ENCODE results near the gene COL4A2. TPM values are rescaled to one million over a fixed set of nuclear protein-coding genes. Genes with fewer than 3 reads are reported as not detected.

The COL4A2 gene
- total RNA-seq, 3 donors from 2014 or later (not counting 1 experiment from before 2014, with no cell fraction given), result not detected

DNA sequence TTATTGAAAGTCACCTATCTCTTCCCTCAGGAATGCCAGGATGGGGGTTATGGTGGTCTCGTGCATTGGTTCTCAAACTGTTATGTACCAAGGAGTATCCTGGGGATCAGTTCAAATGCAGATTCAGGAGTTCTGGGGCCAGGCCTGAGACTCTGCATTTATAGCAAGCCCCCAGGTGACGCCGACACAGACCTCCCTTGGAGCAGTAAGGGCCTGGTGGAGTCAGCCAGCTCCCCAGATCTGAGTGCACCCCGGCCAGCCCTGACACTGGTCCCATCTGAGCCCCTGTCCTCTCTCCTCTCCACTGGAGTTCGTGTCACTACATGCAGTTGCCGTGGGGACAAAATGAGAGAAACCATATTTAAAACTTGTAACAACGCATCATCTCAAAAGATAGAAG lies 112.9 kb downstream of the COL4A2 start:
- Mint-ChIP-seq H3K36me3 (no peaks in the 10 kb centered on the region), H3K27ac (no peak overlapping the region), H3K9me3 (no peaks in the 10 kb centered on the region), H3K4me1 (peaks cover 0 to 11% of the 10 kb centered on the region in 2 donors), H3K27me3 (ENCODE audit: low read depth in 2 of 2) (peaks cover 35 to 76% of the 10 kb centered on the region in 2 donors), H3K4me3 (no peak overlapping the region)
- Histone ChIP-seq H3K4me1 (ENCODE audit: control insufficient read depth, insufficient read depth, low read length) (no peaks in the 10 kb centered on the region), H3K27me3 (ENCODE audit: control insufficient read depth, insufficient read depth, low read length) (peaks cover 15% of the 10 kb centered on the region), H3K36me3 (ENCODE audit: control insufficient read depth, insufficient read depth, low read length) (no peaks in the 10 kb centered on the region), H3K27ac (ENCODE audit: low read length) (no peak overlapping the region), H3K9me3 (ENCODE audit: control insufficient read depth, insufficient read depth, low read length) (no peaks in the 10 kb centered on the region), H3K4me3 (ENCODE audit: low read length) (no peak overlapping the region)
- intact Hi-C loops (cut with micrococcal nuclease), result no loop called here
- WGBS (ENCODE audit: insufficient coverage), result 91% methylated on average over 7 of the region's 7 CpGs
- DNase-seq, result no peak
- TF ChIP-seq, protein P1, sequence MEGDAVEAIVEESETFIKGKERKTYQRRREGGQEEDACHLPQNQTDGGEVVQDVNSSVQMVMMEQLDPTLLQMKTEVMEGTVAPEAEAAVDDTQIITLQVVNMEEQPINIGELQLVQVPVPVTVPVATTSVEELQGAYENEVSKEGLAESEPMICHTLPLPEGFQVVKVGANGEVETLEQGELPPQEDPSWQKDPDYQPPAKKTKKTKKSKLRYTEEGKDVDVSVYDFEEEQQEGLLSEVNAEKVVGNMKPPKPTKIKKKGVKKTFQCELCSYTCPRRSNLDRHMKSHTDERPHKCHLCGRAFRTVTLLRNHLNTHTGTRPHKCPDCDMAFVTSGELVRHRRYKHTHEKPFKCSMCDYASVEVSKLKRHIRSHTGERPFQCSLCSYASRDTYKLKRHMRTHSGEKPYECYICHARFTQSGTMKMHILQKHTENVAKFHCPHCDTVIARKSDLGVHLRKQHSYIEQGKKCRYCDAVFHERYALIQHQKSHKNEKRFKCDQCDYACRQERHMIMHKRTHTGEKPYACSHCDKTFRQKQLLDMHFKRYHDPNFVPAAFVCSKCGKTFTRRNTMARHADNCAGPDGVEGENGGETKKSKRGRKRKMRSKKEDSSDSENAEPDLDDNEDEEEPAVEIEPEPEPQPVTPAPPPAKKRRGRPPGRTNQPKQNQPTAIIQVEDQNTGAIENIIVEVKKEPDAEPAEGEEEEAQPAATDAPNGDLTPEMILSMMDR (IDR thresholded peaks at IDR 0.05), result no peak
- ATAC-seq, result no peak

DNA sequence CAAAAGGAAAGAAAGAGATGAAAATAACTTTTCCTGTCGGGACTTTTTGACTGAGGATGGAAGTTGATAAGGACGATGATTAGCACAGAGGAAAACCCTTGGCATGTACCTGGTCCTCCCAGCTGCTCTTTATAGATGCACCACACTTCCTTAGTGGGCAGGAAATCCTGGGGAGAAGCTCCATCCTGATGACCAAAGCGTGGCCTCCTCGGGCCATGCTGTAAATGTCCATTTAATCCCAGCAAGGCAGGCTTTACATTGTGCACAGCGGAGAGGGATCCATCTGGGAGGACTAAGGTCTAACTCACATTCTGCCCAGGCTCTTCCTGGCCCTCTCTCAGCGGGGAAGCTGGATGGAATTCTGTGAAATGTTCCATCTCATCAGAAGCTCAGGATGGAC lies 113.5 kb downstream of the COL4A2 start:
- DNase-seq (no peak), ATAC-seq (no peak)
- Mint-ChIP-seq H3K27ac (no peak overlapping the region), H3K4me1 (peaks cover 0 to 11% of the 10 kb centered on the region in 2 donors), H3K4me3 (no peak overlapping the region), H3K27me3 (ENCODE audit: low read depth in 2 of 2) (peaks cover 38 to 81% of the 10 kb centered on the region in 2 donors), H3K9me3 (no peaks in the 10 kb centered on the region), H3K36me3 (no peaks in the 10 kb centered on the region)
- no peaks in the 10 kb centered on the region for H3K36me3 ChIP-seq (ENCODE audit: control insufficient read depth, insufficient read depth, low read length)
- H3K27me3 ChIP-seq (ENCODE audit: control insufficient read depth, insufficient read depth, low read length), result peaks cover 15% of the 10 kb centered on the region
- no peaks in the 10 kb centered on the region for H3K9me3 ChIP-seq (ENCODE audit: control insufficient read depth, insufficient read depth, low read length)
- TF ChIP-seq, protein P1 (IDR thresholded peaks at IDR 0.05), result no peak
- WGBS (ENCODE audit: insufficient coverage), result 27% methylated on average over 5 of the region's 6 CpGs
- intact Hi-C loops (cut with micrococcal nuclease), result no loop called here
- H3K27ac ChIP-seq (ENCODE audit: low read length), result no peak overlapping the region
- no peaks in the 10 kb centered on the region for H3K4me1 ChIP-seq (ENCODE audit: control insufficient read depth, insufficient read depth, low read length)
- H3K4me3 ChIP-seq (ENCODE audit: low read length), result no peak overlapping the region

DNA sequence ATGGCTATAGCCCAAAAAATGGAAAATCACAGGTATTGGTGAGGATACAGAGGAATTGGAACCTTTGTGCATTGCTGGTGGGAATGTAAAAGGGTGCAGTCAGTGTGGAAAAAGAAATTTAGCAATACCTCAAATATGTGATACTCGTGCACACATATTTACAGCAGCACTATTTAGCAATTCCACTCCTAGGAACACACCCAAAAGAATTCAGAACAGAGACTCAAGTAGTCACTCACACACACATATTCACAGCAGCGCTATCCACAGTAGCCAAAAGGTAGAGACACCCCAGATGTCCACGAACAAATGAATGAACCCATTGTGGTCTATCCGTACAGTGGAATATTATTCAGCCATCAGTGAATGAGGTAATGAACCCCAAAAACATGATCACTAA lies 114.0 kb downstream of the COL4A2 start:
- TF ChIP-seq, protein P1 (IDR thresholded peaks at IDR 0.05), result no peak
- no peak overlapping the region for H3K27ac Mint-ChIP-seq
- H3K4me1 Mint-ChIP-seq, result peaks cover 0 to 11% of the 10 kb centered on the region in 2 donors
- H3K4me3 ChIP-seq (ENCODE audit: low read length), result no peak overlapping the region
- H3K27ac ChIP-seq (ENCODE audit: low read length), result no peak overlapping the region
- ATAC-seq (no peak), DNase-seq (no peak)
- no peaks in the 10 kb centered on the region for H3K36me3 ChIP-seq (ENCODE audit: control insufficient read depth, insufficient read depth, low read length)
- no peaks in the 10 kb centered on the region for H3K9me3 ChIP-seq (ENCODE audit: control insufficient read depth, insufficient read depth, low read length)
- intact Hi-C loops (cut with micrococcal nuclease), result no loop called here
- H3K4me1 ChIP-seq (ENCODE audit: control insufficient read depth, insufficient read depth, low read length), result no peaks in the 10 kb centered on the region
- no peaks in the 10 kb centered on the region for H3K9me3 Mint-ChIP-seq
- peaks cover 39 to 81% of the 10 kb centered on the region in 2 donors for H3K27me3 Mint-ChIP-seq (ENCODE audit: low read depth in 2 of 2)
- no peaks in the 10 kb centered on the region for H3K36me3 Mint-ChIP-seq
- no peak overlapping the region for H3K4me3 Mint-ChIP-seq
- peaks cover 15% of the 10 kb centered on the region for H3K27me3 ChIP-seq (ENCODE audit: control insufficient read depth, insufficient read depth, low read length)
- WGBS (ENCODE audit: insufficient coverage), result 48% methylated on average over 4 of the region's 4 CpGs

DNA sequence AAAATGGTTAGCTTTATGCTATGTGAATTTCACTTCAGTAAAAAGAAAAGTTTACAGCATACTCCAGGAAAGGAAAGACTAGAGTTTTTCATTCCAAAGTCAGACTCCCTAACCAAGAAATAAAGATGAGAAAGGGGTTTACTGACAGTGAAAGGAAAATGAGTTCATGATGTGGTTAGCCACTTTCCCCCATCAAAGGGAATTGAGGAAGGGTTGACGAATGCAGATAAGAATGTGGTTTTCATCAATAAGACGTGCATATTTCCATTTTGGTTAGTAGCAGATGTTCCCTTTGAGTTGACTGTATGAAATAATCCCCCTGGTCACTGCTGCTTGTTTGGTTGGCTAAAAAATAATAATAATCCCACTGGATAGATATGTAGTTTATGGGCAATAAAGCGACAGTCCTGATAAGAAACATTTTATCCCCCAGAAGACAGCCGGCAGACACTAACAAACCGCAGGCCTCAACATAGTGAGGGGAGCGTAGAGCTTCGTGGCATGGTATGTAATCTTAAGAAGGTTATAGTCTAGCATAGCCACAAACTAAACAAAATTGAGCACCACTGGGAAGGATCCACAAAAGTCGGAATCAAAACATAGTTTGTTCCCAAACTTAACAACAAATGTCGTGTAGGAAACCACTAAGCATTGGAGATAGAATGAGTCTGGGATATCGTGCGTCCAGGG lies 114.8 kb downstream of the COL4A2 start:
- peak in 1 of 2 donors; percentile 38 for DNase-seq
- H3K27ac ChIP-seq (ENCODE audit: low read length), result no peak overlapping the region
- no peak overlapping the region for H3K4me3 Mint-ChIP-seq
- H3K36me3 Mint-ChIP-seq, result no peaks in the 10 kb centered on the region
- 57% methylated on average over 6 of the region's 11 CpGs for WGBS (ENCODE audit: insufficient coverage)
- peaks cover 39 to 83% of the 10 kb centered on the region in 2 donors for H3K27me3 Mint-ChIP-seq (ENCODE audit: low read depth in 2 of 2)
- peaks cover 0 to 11% of the 10 kb centered on the region in 2 donors for H3K4me1 Mint-ChIP-seq
- H3K9me3 Mint-ChIP-seq, result no peaks in the 10 kb centered on the region
- H3K27ac Mint-ChIP-seq, result no peak overlapping the region
- TF ChIP-seq, protein P1 (IDR thresholded peaks at IDR 0.05), result no peak
- H3K4me1 ChIP-seq (ENCODE audit: control insufficient read depth, insufficient read depth, low read length), result no peaks in the 10 kb centered on the region
- H3K36me3 ChIP-seq (ENCODE audit: control insufficient read depth, insufficient read depth, low read length), result no peaks in the 10 kb centered on the region
- H3K9me3 ChIP-seq (ENCODE audit: control insufficient read depth, insufficient read depth, low read length), result no peaks in the 10 kb centered on the region
- H3K4me3 ChIP-seq (ENCODE audit: low read length), result no peak overlapping the region
- intact Hi-C loops (cut with micrococcal nuclease), result no loop called here
- no peak for ATAC-seq
- H3K27me3 ChIP-seq (ENCODE audit: control insufficient read depth, insufficient read depth, low read length), result peaks cover 15% of the 10 kb centered on the region

Measured in natural killer cell (primary cell).